ENCODE measurements around the gene ACAA1.

Gene ACAA1

DNA sequence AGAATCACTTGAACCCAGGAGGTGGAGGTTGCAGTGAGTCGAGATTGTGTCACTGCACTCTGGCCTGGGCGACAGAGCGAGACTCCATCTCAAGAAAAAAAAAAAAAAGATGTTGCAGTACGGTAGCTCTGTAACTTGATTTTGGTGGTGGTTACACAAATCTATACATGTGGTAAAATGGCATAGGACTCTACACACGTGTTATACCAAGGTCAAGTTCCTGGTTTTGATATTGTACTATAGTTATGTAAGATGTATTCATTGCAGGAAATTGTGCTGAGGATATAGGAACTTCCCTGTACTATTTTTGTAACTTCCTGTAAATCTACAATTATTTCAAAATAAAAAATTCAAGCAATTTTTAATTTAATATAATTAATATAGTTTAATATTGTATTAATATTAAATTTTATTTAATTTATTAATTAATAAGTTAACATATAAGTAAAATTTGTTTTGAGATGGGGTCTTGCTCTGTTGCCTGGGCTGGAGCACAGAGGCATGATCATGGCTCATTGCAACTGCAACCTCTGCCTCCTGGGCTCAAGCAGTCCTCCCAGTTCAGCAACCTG, 11.5 kb upstream of the ACAA1 start:
- TF ChIP-seq, protein P1, sequence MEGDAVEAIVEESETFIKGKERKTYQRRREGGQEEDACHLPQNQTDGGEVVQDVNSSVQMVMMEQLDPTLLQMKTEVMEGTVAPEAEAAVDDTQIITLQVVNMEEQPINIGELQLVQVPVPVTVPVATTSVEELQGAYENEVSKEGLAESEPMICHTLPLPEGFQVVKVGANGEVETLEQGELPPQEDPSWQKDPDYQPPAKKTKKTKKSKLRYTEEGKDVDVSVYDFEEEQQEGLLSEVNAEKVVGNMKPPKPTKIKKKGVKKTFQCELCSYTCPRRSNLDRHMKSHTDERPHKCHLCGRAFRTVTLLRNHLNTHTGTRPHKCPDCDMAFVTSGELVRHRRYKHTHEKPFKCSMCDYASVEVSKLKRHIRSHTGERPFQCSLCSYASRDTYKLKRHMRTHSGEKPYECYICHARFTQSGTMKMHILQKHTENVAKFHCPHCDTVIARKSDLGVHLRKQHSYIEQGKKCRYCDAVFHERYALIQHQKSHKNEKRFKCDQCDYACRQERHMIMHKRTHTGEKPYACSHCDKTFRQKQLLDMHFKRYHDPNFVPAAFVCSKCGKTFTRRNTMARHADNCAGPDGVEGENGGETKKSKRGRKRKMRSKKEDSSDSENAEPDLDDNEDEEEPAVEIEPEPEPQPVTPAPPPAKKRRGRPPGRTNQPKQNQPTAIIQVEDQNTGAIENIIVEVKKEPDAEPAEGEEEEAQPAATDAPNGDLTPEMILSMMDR (IDR thresholded peaks at IDR 0.05; ENCODE audit: low read depth, low read length, missing control alignments), result no peak
- no peak overlapping the region for H3K4me3 ChIP-seq (replicated peaks; ENCODE audit: low read depth, low read length)
- no peak for DNase-seq (ENCODE audit: extremely low read depth, low read depth)

DNA sequence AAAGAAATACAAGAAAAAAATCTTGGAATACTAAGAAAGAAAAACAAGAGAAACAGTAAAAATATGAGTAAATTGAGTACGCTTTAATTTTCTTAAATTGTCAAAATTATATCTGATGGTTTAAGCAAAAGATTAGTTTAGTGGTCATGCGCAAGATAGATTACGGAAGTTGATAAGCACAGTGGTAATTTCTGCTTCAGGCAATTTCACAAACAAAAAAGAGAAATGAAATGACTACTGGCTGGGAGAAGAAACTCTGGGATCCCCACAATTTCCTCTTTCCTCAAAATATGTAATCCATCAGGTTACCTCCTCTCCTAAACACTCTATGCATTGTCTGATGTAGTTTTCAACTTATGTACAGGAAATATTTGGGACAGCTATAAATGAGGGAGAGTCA, 10.5 kb upstream of the ACAA1 start:
- TF ChIP-seq, protein P1 (IDR thresholded peaks at IDR 0.05; ENCODE audit: low read depth, low read length, missing control alignments), result no peak
- H3K4me3 ChIP-seq (replicated peaks; ENCODE audit: low read depth, low read length), result no peak overlapping the region
- DNase-seq (ENCODE audit: extremely low read depth, low read depth), result no peak

DNA sequence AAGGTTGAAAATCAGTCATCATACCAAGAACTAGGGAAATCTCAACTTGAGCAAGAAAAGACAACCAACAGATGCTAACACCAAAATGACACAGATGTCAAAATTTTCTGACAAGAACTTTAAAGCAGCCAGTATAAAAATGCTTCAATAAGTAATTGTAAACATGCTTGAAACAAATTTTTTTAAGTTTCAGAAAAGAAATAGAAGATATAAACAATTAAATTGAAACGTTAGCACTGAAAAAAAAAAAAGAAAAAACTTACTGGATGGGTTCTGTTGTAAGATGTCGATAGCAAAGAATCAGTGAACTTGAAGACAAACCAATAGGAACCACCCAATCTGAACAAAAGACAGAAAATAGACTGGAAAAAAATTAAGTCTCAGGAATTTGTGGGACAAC, 9.6 kb upstream of the ACAA1 start:
- DNase-seq (ENCODE audit: extremely low read depth, low read depth), result no peak
- no peak overlapping the region for H3K4me3 ChIP-seq (replicated peaks; ENCODE audit: low read depth, low read length)
- TF ChIP-seq, protein P1 (IDR thresholded peaks at IDR 0.05; ENCODE audit: low read depth, low read length, missing control alignments), result no peak

DNA sequence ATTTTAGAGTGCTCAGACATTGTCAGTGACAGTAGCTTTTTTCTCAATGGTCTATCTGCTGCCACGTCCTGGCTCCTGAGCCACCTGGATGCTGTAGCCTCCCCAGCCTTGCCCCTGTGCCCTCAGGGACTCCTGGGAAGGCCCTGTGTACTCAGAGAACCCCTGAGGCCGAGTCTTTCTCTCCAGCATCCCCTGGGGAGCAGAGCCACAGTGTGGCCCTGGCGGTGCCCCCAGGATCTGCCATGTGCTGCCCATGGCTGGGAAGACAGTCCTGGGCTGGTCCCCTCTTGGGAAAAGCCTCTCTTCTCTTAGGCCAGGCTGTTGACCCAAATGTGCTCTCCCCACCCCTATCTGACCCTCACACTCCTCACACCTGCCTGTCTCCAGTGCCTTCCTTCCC, 6.6 kb upstream of the ACAA1 start:
- TF ChIP-seq, protein P1 (IDR thresholded peaks at IDR 0.05; ENCODE audit: low read depth, low read length, missing control alignments), result no peak
- DNase-seq (ENCODE audit: extremely low read depth, low read depth), result no peak
- H3K4me3 ChIP-seq (replicated peaks; ENCODE audit: low read depth, low read length), result no peak overlapping the region

DNA sequence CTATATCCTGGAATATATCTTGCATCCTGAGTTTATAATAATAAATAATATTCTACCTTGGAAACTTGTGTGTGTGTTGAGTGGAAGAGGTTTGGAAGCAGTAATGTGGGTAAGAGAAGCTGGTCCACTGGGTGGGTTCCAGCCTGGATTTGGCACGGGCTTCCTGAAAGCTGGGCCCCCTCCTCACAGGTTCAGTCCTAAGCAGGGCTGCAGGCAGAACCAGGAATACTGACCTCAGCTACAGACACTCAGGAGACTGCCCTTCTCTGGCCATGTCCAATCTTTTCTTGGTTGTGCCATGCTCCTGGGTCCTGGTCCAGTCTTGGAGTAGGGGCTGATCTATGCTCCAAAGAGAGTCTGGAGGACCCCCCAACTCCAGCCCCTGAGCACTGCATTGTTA, 6.0 kb upstream of the ACAA1 start:
- TF ChIP-seq, protein P1 (IDR thresholded peaks at IDR 0.05; ENCODE audit: low read depth, low read length, missing control alignments), result no peak

DNA sequence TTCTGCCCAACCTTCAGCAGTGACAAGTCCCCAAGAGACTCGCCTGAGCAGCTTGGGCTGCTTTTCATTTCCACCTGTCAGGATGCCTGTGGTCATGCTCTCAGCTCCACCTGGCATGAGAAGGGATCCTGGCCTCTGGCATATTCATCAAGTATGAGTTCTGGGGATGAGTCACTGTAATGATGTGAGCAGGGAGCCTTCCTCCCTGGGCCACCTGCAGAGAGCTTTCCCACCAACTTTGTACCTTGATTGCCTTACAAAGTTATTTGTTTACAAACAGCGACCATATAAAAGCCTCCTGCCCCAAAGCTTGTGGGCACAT, 5.0 kb upstream of the ACAA1 start:
- TF ChIP-seq, protein P1 (IDR thresholded peaks at IDR 0.05; ENCODE audit: low read depth, low read length, missing control alignments), result no peak
- H3K4me3 ChIP-seq (replicated peaks; ENCODE audit: low read depth, low read length), result no peak overlapping the region
- no peak for DNase-seq (ENCODE audit: extremely low read depth, low read depth)

More for the DNA sequence above, 6.0 kb upstream of the ACAA1 start:
- no peak overlapping the region for H3K4me3 ChIP-seq (replicated peaks; ENCODE audit: low read depth, low read length)
- DNase-seq (ENCODE audit: extremely low read depth, low read depth), result no peak

Measured in HFF-Myc (cell line).